Suprapubic skin (tissue), 4 donors: ENCODE results near the gene EXD1.

Experiments used
- POLR2A ChIP-seq, 2 donors: fragments of 450-650 bp; IDR thresholded peaks; one replicate each; pipeline ENCODE4 v1.6.1; 2017; ENCODE audit warnings: antibody characterized with exemption in 2 of 2, mild to moderate bottlenecking in 2 of 2, moderate library complexity in 2 of 2
- POLR2AphosphoS5 ChIP-seq, 3 donors: sonication (generic); formaldehyde crosslinking; IDR thresholded peaks; one replicate each; pipeline ENCODE4 v1.6.1; 2017; ENCODE audit warnings: antibody characterized with exemption in 3 of 3

GRCh38 chr15:41256103-41256502 is 25.5 kb upstream of the EXD1 start:
- TF ChIP-seq POLR2AphosphoS5 (IDR thresholded peaks at IDR 0.05) (no peak), POLR2A (IDR thresholded peaks at IDR 0.05) (no peak)
